ENCODE data around the gene POP4.

POP4 gene

GRCh38 chr19:29629836-29630534 is 23.9 kb downstream of the POP4 start (continued):
- TF ChIP-seq ZNF596 (tag by site-specific recombination; IDR thresholded peaks at IDR 0.05) (no peak), ZNF2 (tag by site-specific recombination; IDR thresholded peaks at IDR 0.05) (no peak), ZNF155 (tag by site-specific recombination; IDR thresholded peaks at IDR 0.05) (no peak), MEIS1 (CRISPR knock-in tag; IDR thresholded peaks at IDR 0.05; ENCODE audit: borderline replicate concordance) (no peak), ZNF776 (tag by site-specific recombination; IDR thresholded peaks at IDR 0.05; ENCODE audit: borderline replicate concordance) (no peak), ZFP3 (tag by site-specific recombination; IDR thresholded peaks at IDR 0.05; ENCODE audit: low read depth) (no peak)

GRCh38 chr19:29630655-29631054 is 24.6 kb downstream of the POP4 start:
- POLR2A ChIA-PET: no interaction called here
- Histone ChIP-seq H3K36me3 (ENCODE audit: control insufficient read depth in 2 of 2, insufficient read depth in 1 of 2, low read length in 2 of 2) (no peaks in the 10 kb centered on the region), H3K9me3 (ENCODE audit: control insufficient read depth, insufficient read depth, low read depth, low read length) (no peaks in the 10 kb centered on the region; the same call in 1 of the 2 replicates), H3K4me3 (ENCODE audit: low read depth, low read length) (no peak overlapping the region), H3K4me1 (ENCODE audit: control insufficient read depth, insufficient read depth, low read length) (no peaks in the 10 kb centered on the region), H3K27ac (ENCODE audit: extremely low read depth, low read depth, low read length) (no peak overlapping the region)
- CTCF ChIA-PET: interaction anchor here (0.6 to 4.0 kb wide), 4 partner anchors 20 to 64 kb away, joined by 3 to 18 read pairs (median 4); no protein-coding TSS in a partner anchor
- no peak for TF ChIP-seq ZNF843 (tag by site-specific recombination; IDR thresholded peaks at IDR 0.05)
- TF ChIP-seq ZNF292 (tag by site-specific recombination; IDR thresholded peaks at IDR 0.05; ENCODE audit: borderline replicate concordance, low read depth): no peak
- no peak for TF ChIP-seq ZNF830 (tag by site-specific recombination; IDR thresholded peaks at IDR 0.05; ENCODE audit: low read depth)
- TF ChIP-seq GFI1B (tag by site-specific recombination; IDR thresholded peaks at IDR 0.05): no peak
- TF ChIP-seq BCL11A (tag by site-specific recombination; IDR thresholded peaks at IDR 0.05; ENCODE audit: low read depth): no peak
- TF ChIP-seq PATZ1 (tag by site-specific recombination; IDR thresholded peaks at IDR 0.05): no peak

- Histone ChIP-seq H3K4me1 (ENCODE audit: control insufficient read depth, insufficient read depth, low read length) (no peaks in the 10 kb centered on the region), H3K36me3 (ENCODE audit: control insufficient read depth in 2 of 2, insufficient read depth in 1 of 2, low read length in 2 of 2) (no peaks in the 10 kb centered on the region), H3K9me3 (ENCODE audit: control insufficient read depth, insufficient read depth, low read depth, low read length) (no peaks in the 10 kb centered on the region; the same call in 1 of the 2 replicates), H3K4me3 (ENCODE audit: low read depth, low read length) (no peak overlapping the region), H3K27ac (ENCODE audit: extremely low read depth, low read depth, low read length) (no peak overlapping the region)
- ChIA-PET CTCF (interaction anchor here (0.7 to 4.0 kb wide), 5 partner anchors 8 to 63 kb away, joined by 3 to 18 read pairs (median 3); no protein-coding TSS in a partner anchor), POLR2A (no interaction called here)
- TF ChIP-seq GFI1B (tag by site-specific recombination; IDR thresholded peaks at IDR 0.05) (no peak), ZNF610 (tag by site-specific recombination; IDR thresholded peaks at IDR 0.05; ENCODE audit: borderline replicate concordance) (no peak), ZNF37A (tag by site-specific recombination; IDR thresholded peaks at IDR 0.05) (peak; percentile 92), ZNF513 (tag by site-specific recombination; IDR thresholded peaks at IDR 0.05) (no peak)
Measured at GRCh38 chr19:29631450-29631849, 25.4 kb downstream of the POP4 start.

- H3K9me3 ChIP-seq (ENCODE audit: control insufficient read depth, insufficient read depth, low read depth, low read length): no peaks in the 10 kb centered on the region; the same call in 1 of the 2 replicates
- H3K4me1 ChIP-seq (ENCODE audit: control insufficient read depth, insufficient read depth, low read length): no peaks in the 10 kb centered on the region
- CTCF ChIA-PET: interaction anchor here (0.6 to 1.4 kb wide), 9 partner anchors 10 to 76 kb away, joined by 3 to 8 read pairs (median 3); no protein-coding TSS in a partner anchor
- H3K36me3 ChIP-seq (ENCODE audit: control insufficient read depth in 2 of 2, insufficient read depth in 1 of 2, low read length in 2 of 2): no peaks in the 10 kb centered on the region
- H3K27ac ChIP-seq (ENCODE audit: extremely low read depth, low read depth, low read length): no peak overlapping the region
- POLR2A ChIA-PET: interaction anchor here (2.3 kb wide), 1 partner anchor 28 kb away, joined by 9 read pairs; the partner anchor contains the start of gene POP4
- no peak overlapping the region for H3K4me3 ChIP-seq (ENCODE audit: low read depth, low read length)
- TF ChIP-seq ZNF513 (tag by site-specific recombination; IDR thresholded peaks at IDR 0.05) (no peak), ZSCAN18 (tag by site-specific recombination; IDR thresholded peaks at IDR 0.05) (no peak), GFI1B (tag by site-specific recombination; IDR thresholded peaks at IDR 0.05) (no peak), ZNF19 (tag by site-specific recombination; IDR thresholded peaks at IDR 0.05; ENCODE audit: low read depth) (no peak), ZNF140 (tag by site-specific recombination; IDR thresholded peaks at IDR 0.05) (peak; percentile 100), ZNF449 (tag by site-specific recombination; IDR thresholded peaks at IDR 0.05) (no peak), ZNF239 (tag by site-specific recombination; IDR thresholded peaks at IDR 0.05) (no peak)
Measured at GRCh38 chr19:29634002-29634401, 27.9 kb downstream of the POP4 start.

All from HEK293 (cell line).